AG20443 (cell line): ENCODE data around the gene FNDC11.

Experiments used
- DNase-seq: peaks from one replicate; pipeline ENCODE4 v3.0.0; 2012; ENCODE audit warnings: low spot score, mixed read lengths

Gene FNDC11

DNA sequence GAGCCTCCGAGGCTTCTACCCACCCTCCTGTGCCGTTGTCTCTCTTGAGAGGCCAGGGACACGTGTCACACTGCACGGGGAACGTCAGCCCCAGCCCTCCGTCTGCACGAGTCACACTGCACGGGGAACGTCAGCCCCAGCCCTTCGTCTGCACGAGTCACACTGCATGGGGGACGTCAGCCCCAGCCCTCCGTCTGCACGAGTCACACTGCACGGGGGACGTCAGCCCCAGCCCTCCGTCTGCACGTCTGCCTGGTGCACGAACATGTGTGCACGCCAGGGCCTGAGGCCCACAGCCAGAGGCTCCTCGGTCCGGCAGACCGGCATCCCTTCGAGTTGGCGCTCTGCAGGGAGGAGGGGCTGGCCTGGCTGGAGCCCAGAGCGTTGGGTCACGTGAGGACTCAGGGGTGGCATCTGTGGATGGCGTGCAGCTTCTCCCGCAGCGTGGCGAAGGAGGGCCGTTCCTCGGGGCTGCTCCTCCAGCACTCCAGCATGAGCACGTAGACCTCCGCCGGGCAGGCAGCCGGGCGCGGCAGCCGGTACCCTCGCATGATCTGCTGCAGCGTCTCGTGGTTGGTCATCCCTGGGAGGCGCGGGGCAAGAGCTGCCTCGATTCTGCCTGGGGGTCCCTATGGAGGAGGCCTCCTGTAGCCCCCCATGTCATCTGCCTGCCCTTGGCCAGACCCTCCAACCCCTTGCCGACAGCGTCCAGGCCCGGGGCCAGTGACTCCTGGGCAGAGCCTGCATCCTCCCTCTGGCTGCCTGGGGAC lies 13.4 kb upstream of the FNDC11 start:
- DNase-seq = peak; percentile 80

DNA sequence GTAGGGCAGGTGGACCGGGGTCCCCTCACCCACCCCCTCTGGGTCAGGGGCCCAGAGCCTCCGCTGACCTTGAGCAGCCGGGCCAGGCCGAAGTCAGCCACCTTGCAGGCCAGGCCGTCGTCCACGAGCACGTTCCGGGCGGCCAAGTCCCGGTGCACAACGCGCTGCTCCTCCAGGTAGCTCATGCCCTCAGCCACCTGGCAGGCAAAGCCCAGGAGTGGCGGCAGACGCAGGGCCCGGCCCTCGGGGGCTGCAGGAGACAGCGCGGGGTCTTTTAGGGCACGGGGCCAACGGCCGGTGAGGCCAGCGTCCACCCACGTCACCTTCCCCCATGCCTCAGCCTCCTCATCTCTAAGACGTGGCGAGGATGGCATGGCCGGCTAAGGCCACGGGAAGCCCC lies 12.6 kb upstream of the FNDC11 start:
- no peak for DNase-seq

- DNase-seq = no peak
Observed at GRCh38 chr20:63542031-63542559, 11.9 kb upstream of the FNDC11 start.

DNA sequence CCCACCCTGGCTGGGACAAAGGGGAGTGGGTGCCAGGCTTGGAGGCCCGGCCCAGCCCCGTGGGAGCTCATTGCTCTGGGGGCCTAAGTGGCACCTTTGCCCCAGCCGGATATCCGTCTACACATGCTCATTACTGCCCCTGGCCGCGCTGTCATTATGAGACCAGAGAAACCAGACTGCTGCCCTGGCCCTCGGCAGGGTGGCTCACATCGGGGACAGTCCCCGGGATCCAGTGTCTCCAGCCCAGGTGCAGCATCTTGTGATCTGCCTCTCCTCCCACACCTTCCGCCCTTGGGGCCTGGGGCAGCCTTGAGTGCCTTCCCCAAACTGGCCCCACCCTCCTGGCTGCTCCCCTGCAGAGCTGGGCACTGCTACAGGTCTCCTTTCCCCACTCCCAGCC lies 11.3 kb upstream of the FNDC11 start:
- DNase-seq = no peak

- DNase-seq = no peak
Observed at GRCh38 chr20:63543131-63543530, 10.8 kb upstream of the FNDC11 start.

GRCh38 chr20:63543733-63544132 lies 10.2 kb upstream of the FNDC11 start:
- DNase-seq = no peak

DNA sequence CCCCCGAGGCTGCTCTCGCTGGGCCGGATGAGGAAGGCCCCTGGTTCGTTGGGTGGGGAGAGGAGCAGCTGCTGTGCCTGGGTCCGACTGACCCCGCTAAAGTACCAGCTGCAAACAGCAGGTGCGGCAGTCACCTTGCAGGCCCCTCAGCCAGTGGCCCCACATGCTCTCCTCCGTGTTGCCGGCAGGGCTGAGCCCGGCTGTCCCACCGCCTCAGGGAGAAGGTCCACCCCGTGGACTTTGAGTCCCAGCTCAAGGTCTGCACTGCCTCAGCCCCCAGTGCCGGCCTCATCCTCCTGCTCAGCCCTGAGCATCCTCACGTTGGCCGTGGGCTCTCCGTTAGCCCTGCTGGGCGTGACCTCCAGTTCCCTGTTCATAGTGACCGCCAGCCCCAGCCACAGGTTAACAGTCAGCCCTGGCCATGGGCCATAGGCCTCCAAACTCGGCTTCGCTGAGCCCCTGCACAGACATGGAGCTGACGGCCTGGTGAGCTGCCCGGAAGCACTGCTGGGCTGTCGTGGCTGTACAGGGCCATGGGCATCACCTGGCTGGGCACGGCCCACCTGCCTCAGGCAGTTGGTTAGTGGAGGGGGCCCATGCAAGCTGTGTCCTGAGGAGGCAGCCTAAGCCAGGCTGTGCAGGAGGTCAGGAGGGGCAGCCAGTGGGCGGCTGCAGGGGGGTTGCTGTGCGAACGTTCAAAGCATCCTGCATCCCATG lies 9.6 kb upstream of the FNDC11 start:
- DNase-seq = no peak

DNA sequence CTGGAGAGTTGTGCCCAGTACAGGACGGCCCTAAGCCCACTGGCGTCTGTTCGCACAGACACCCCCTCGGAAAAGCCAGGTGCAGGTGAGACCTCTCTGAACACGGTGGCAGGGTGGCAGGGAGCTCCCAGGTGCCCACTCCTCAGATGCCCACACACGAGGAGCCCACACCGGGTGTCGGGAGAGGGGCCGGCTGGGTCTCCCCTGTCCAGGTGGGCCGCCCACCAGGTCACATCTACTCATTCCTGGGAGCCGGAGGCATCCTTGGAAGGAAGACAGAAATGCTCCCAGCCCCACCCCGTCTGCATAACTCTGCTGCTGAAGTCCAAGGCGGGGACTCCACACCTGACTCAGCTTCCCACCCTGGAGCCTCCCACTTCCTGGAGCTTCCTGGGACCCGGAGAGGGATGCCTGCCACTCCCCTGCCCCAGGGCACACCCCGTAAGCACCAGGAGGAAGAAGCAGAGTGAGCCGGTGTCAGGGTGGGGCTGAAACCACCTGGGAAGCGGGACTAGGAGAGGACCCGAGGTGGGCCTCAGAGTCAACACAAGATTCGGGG lies 8.9 kb upstream of the FNDC11 start:
- DNase-seq = no peak

GRCh38 chr20:63545814-63546213 lies 8.1 kb upstream of the FNDC11 start:
- no peak for DNase-seq

DNA sequence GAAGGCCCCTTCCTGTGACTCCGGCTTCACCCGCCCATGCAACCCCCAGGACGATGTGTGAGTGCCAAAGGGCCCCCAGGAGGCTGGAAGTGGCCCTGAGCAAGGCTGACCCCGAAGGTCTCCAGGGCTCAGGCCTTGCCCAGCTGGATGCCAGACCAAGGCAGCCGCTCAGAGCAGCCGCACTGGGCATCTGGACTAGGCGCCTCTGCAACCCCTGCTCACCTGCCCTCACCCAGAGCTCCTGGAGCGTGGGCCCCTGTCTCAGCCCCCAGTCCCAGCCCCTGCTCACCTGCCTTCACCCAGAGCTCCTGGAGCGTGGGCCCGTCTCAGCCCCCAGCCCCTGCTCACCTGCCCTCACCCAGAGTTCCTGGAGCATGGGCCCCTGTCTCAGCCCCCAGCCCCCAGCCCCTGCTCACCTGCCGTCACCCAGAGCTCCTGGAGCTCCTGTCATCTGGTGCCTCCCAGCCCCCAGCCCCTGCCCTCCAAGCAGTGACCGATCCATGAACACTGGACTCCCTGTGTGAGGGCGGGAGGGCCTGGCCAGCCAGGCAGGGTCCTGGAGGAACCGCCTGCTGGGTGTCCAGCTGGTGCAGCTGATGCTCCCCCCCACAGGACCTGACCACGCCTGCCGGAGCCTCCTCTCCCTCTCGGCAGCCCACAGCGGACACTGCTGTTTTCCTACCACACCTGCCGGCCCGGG lies 7.6 kb upstream of the FNDC11 start:
- DNase-seq = no peak

GRCh38 chr20:63546956-63547724 lies 6.8 kb upstream of the FNDC11 start:
- no peak for DNase-seq

DNA sequence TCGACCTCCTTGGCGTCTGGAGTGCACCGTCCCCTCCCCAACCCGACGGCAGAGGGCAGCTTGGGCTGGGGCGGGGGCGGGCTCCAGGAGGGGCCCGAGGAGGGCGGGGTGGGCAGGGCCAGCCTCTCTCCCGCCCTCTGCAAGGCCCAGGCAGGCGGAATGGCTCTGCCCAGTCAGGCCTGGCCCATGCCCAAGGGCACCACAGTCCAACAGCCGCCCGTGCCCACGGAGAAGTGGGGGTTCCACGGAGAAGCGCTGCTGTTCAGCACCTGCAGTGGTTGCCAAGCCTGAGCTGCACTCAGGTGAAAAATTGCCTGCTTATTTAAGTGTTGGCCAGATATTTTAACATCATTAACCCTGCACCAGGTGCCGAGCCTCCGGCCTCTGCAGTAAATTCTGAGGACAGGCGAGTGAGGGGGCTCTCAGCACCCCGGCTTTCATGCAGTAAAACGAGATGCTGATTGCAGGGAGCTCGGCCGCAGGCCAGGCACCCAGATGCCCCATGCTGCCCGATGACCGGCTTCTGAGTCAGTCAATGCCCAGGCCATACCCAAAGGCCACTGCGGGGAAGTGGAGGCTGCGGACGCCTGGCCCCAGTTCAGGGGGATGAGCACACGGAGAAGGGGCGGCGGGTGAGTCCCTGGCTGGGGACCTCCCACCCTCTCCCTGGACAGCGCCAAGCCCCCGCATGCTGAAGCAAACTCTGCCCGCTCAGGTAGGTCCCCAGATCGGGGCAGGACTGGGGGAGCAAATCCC lies 6.1 kb upstream of the FNDC11 start, which contains the start of gene SRMS:
TSS of gene SRMS (minus strand) at position 25 of the 756 bp plus-strand sequence. CDS start 286 bp downstream, outside the sequence.
- no peak for DNase-seq

GRCh38 chr20:63548542-63548941 lies 5.4 kb upstream of the FNDC11 start:
- DNase-seq = no peak

- DNase-seq = no peak
Observed at GRCh38 chr20:63549019-63549418, 4.9 kb upstream of the FNDC11 start.

DNA sequence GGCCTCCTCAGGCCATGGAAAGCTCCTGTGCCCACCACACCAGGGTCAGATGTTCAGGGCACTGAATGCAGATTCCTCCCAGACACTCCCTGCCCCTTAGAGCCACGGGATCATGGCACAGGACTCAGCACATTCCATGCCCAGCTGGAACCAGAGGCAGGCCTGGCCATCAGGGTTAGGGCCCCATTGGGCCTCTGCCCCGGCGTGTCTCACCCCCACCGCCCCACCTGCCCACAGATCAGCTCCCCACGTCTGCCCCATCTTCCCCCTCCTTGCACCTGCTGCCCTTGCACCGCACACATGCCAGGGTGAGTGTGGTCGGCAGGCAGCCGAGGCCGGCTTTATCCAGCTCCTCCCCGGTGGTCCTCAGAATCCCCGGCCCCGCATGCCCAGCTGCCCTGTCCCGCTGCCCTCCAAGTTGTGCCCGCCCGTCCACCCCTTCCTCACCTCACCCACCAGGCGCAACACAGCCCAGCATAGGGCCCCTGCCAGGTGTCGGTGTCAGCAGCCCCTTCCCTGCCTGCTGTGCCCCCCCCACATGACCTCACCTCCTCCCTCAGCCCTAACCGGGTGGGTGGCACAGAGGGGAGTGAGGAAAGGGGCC lies 4.2 kb upstream of the FNDC11 start:
- no peak for DNase-seq

GRCh38 chr20:63551068-63551467 lies 2.9 kb upstream of the FNDC11 start:
- no peak for DNase-seq

GRCh38 chr20:63552481-63553249 lies 1.3 kb upstream of the FNDC11 start:
- no peak for DNase-seq

GRCh38 chr20:63553251-63553932 lies 567 bp upstream of the FNDC11 start:
- DNase-seq = peak; percentile 92
